A204.1 (cell line): ENCODE measurements around the gene MARCHF9.

ENCODE experiments used
- FAIRE-seq: peaks from 2 replicates; lab custom pipeline; 2012; peaks lifted over from hg19 to GRCh38; lab: Jason Lieb, UNC

The MARCHF9 gene

GRCh38 chr12:57724003-57724935 is 30.6 kb upstream of the MARCHF9 start:
- FAIRE-seq = no peak

DNA sequence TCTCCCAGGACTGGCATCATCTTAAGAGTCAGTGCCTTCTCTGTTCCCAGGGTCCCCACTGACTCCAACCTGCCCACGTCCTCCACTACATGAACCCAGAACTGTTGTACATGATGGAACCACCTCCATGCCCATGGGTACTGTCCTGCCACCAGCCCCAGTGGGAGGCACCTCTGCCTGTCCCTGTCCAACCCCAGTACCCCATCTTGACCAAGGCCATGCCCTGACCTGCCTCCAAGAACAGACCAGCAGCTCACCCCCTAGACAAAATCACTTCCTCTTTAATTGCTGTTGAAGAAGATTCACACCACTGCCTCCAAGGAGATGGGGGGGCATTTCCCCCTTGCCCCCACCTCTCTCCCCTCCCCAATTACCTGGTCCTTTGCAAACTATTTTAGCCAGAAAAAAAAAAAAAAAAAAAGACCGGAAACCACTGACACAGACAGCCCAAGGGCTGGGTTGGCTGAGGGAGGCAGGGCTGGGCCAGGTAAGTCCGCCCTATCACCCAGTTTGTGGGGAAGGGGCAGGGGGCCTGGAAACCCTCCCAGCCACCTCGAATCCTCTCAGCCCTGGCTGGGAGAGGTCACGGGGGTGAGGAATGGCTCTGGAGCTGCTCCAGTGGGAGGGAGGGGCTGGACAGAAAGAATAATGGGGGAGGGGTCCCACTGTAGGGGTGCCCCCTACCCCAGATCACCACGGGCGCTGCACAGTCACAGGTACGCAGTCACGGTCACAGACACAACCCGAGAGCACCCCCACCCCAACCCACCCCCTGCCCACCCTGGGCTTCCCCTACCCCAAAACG is 29.8 kb upstream of the MARCHF9 start:
- no peak for FAIRE-seq

DNA sequence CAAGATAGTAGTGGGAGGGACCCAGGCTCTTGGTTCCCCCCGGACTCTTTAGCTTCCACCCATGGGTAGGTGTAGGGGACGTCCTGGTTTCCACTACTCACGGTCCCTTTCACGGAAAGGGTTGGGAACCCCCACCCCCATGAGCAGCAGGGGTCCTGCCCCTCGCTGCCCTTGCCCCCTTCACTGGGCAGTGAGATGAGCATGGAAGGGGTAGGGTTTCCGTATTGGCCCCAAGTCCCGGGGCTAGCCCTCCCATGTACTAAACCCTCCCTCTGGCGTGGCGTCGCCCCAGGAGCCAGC is 29.1 kb upstream of the MARCHF9 start:
- no peak for FAIRE-seq

DNA sequence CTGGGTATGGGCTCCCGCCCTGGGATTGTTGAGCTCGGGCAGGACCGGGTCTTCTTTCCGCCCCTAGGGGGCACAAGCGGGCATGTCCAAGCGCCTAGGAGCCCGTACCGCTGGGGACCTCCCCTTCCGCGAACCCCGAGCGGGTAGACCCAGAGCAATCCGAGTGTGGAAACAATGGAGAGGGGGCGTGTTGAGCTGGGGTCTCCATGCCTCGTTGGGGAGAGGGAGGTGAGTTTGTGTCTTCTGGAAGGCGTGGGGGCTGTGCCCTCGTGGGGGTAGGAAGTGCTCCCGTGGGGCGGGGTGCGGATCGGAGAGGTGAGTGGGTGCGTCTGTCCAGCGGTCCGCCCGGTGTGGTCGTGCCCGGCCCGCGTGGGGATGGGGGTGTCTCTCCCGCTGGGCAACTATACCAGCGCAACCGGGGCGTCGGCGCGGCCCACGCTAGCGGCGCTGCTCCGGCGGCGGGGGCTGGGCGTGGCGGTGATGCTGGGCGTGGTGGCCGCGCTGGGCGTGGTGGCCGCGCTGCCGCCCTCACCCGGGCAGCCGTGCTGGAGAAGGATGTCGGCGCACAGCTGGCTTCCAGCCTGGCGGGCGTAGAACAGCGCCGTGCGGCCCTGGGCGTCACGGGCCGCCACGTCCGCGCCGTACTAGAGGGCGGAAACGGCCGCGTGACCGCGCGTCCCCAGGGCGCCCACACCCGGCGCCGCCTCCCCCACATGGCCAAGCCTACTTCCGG is 28.6 kb upstream of the MARCHF9 start:
- FAIRE-seq = no peak

DNA sequence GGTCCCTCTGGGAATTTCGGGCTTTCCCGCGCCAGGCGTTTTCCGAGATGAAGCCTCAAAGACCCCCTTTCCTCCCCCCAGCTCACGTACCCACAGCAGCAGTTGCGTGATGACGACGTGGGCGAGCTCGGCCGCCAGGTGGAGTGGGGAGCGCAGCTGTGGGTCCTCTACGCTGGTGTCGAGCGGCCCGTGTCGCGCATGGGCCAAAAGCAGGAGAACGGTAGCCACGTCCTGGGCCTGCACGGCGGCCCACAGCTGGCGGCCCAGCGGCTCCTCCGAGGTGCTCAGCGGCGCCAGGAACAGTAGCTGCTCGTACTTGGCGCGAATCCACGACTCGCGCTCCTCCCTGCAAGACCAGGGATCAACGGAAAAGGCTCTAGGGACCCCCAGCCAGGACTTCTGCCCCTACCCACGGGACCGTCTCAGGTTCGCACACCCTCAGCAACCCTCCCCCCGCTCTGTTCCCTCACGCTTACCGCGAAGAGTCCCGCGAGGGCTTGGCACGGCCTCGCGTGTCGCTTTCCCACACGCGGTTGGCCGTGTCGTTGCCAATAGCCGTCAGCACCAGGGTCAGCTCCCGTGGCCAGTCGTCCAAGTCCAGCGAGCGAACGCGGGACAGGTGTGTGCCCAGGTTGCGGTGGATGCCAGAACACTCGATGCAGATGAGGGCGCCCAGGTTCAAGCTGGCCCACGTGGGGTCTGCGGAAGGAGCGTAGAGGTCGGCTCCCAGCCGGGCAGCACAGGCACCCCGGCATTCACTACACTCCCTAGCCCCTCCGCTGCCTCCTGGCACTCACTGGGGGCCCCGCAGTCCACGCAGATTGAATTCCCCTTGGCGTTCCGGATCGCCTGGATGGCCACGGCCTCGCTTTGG is 27.8 kb upstream of the MARCHF9 start:
- FAIRE-seq = no peak

DNA sequence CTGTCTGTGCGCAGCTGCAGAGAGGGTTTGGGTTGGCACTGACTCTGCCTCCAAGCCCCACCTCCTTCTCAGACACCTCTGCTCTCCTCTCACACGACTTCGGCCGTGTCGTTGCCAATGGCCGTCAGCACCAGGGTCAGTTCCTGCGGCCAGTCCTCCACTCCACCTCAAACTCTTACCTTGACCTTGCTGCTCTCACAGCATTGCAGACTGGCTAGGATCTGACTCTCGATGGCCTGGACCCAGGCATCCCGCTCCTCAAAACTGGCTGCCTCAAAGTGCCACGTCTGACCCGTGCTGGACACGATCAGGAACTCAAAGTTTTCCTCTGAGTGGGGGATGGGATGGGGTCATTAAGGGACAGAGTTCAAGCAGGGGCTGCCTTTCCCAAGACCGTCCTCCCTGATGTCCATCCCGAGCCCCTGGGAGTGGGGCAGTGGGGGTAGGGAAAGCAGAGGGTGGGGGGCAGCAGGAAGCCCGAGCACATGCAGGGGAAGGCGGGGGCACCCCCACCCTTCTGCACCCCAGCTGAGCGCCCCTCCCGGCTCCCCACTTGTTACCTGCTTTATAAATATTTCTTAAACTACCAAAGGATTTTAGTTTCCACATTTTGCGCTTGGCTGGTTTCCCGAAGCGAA is 27.0 kb upstream of the MARCHF9 start:
- no peak for FAIRE-seq

- FAIRE-seq = no peak
These were observed 25.5 kb upstream of the MARCHF9 start for GRCh38 chr12:57729321-57729844.

GRCh38 chr12:57730336-57731067 is 24.4 kb upstream of the MARCHF9 start:
- no peak for FAIRE-seq

DNA sequence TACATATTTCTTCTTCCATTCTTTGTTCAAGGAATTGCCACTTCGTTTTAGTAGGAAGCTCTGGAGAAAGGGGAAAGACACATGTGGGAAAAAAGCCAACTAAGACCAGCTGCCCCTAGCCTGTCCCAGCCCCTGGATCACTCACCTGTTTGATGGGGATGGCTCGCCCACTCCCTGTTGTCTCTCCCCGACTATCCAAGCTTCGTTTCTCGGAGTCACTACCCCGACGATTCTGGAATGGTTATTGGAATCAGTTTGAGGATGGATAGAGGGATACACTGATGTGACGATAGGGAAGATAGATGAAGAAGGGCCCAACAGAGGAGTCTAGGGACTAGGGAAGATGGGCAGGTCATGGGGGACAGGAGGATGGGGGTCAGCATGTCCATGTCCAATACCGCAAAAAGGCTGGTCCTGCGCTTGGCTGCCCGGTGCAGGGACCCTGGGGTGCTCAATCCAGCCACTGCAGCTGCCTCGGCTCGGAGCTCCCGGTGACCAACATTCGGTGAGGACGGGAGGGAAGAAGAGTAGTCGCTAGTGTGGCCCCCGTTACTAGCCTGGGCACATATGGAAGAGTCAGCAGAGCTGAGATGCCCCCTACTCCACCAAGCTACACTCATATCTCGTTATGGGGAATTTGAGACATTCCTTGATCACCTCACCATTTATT is 23.4 kb upstream of the MARCHF9 start:
- FAIRE-seq = no peak

GRCh38 chr12:57732270-57732669 is 22.6 kb upstream of the MARCHF9 start:
- no peak for FAIRE-seq

DNA sequence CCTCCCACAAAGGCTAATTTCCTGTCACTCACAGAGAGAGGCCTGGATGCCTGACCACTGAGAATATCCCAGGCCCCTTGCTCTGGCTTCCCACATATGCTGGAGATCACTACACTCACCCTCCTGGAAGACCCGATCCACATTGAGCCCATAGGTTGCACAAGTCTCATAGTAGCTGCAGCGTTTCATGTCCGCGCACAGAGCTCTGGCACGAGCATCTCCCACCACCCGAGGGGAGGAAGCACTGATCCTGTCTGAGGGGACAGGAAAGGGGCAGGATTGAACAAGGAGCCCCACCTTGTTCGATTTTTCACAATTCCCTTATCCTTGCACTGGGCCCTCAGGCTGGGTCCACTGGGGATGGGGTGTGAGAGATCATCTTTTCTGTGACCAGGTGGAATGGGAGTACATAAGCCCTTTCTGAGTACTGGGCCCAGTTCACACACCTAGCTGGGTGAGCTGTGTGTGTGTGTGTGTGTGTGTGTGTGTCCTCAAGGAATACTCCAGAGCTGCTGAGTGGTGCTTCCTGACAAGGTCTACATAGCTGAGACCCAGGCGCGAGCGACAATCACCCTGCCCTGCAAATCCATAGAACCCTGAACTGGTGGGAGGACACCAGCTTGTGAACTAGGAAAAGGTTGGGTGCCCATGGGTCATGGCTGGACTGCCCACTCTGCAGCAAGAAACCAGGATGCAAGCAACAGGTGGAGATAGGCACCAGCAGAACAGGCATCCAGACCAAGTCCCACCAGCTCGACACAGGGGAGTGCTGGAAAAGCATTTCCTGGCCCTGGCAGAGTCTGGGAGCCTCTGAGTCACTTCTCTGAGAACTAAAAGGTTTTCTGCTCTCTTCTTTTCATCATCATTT is 21.9 kb upstream of the MARCHF9 start:
- no peak for FAIRE-seq

DNA sequence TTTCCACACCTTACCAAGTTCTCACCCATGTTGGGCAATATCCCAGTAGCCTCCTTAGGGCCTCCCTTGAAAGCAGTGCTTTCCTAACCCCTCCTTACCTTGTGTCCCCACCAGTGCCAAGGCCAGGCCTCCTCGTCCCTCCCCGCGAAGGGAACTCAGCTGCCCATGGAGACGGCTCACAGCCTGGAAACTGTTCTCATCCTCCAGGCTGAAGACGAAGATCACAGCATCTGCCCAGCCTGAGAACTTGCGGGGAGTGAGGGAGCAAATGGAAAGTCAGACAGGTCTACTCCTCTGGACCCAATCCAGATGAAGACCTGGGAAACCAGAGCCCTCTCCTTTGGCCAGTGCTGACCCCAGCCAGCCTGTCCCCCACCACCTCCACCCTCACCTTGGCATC is 21.0 kb upstream of the MARCHF9 start:
- FAIRE-seq = no peak

GRCh38 chr12:57734591-57734990 is 20.3 kb upstream of the MARCHF9 start:
- no peak for FAIRE-seq

- no peak for FAIRE-seq
These were observed 19.6 kb upstream of the MARCHF9 start for GRCh38 chr12:57735198-57735855.

- FAIRE-seq = no peak
These were observed 18.8 kb upstream of the MARCHF9 start for GRCh38 chr12:57735952-57736740.

DNA sequence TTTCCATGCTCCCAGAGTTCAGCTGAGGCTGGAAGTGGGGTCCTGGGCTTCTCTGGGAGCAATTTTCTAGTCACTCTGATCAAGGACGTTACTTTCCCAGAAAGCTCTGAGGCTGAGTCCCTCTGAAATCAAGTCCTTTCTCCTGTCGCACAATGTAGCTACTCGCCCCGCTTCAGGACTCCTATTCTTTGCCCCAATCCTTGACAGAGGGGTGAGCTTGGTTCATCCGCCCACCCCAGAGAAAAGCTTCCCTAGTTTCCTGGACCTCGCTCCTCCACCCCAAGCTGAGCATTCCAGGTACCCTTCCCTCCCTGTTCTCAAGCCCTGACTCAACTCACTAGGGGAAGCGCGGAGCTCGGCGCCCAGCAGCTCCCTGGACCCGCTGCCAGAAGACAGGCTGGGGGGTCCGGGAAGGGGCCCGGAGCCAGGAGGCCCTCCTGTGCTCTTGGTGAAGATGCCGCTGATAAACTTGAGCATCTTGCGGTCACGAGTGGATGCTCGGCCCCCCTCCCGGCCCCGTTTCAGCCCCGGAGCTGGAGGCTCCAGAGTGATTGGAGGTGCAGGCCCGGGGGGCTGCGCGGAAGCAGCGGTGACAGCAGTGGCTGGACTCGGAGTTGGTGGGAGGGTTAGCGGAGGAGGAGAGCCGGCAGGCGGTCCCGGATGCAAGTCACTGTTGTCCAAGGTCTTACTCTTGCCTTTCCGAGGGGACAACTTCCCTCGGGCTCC is 18.0 kb upstream of the MARCHF9 start:
- FAIRE-seq = no peak
